Upper lobe of left lung (tissue), 4 donors: ENCODE measurements around the gene HLA-DPA1.

Experiments used
- CTCF ChIP-seq, 6 experiments: fragments of 450-650 bp in 4 of 6; fragments of 200-600 bp in 2 of 6; sonication (generic) in 2 of 6; IDR thresholded peaks; one replicate each; pipeline ENCODE4 v1.5.1; 2016 to 2019; ENCODE audit warnings: antibody characterized with exemption in 6 of 6
- EP300 ChIP-seq, 4 donors: sonication (generic); formaldehyde crosslinking; IDR thresholded peaks; one replicate each; pipeline ENCODE4 v1.5.1; 2017; ENCODE audit warnings: antibody characterized with exemption in 4 of 4, control low read depth in 2 of 4
- POLR2A ChIP-seq, 4 donors: fragments of 450-650 bp; IDR thresholded peaks; one replicate each; pipeline ENCODE4 v1.5.1; 2016 to 2017; ENCODE audit warnings: antibody characterized with exemption in 4 of 4, mild to moderate bottlenecking in 2 of 4
- POLR2AphosphoS5 ChIP-seq, 2 donors: sonication (generic); formaldehyde crosslinking; IDR thresholded peaks; one replicate each; pipeline ENCODE4 v1.5.1; 2017; ENCODE audit warnings: antibody characterized with exemption in 2 of 2

DNA sequence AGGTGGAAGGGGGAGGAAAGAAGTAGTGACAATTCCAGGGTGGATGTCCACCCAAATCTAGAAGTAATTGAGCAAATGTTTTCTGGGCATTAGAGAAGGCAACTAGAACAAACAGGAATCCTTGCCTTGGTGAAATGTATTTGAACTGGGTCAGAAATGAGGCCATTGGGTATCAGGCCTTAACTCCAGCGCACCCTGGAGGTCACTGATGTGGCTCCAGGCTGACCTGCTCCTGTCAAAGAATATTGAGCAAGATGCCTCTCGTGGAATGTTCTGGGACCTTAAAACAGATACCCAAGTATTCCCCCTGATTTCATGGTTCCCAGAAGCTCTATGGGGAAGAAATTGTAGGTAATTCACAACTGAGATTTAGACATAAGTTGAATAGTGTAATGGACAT lies 9.3 kb upstream of the HLA-DPA1 start:
- TF ChIP-seq CTCF (IDR thresholded peaks at IDR 0.05) = peak; percentile 28 to 85 (median 54)
- TF ChIP-seq POLR2A (IDR thresholded peaks at IDR 0.05) = no peak
- TF ChIP-seq POLR2AphosphoS5 (IDR thresholded peaks at IDR 0.05) = no peak
- TF ChIP-seq EP300 (IDR thresholded peaks at IDR 0.05) = no peak
